Fibroblast of mammary gland (primary cell): ENCODE results near the gene DISC1.

Experiments used
- DNase-seq: peaks from one replicate; pipeline ENCODE4 v3.0.0-alpha.2; 2010; ENCODE audit warnings: low read depth
- H3K4me3 ChIP-seq: 2 replicates; pipeline ENCODE4 v1.5.1; 2011; ENCODE audit warnings: low read depth, mild to moderate bottlenecking, low read length, moderate library complexity; ENCODE audit not compliant: control insufficient read depth
- TF ChIP-seq, protein P1 (sequence below): conservative IDR thresholded peaks from 2 replicates; pipeline ENCODE4 v1.5.1; 2011; ENCODE audit warnings: low read depth, low read length, inconsistent platforms; ENCODE audit not compliant: control insufficient read depth, insufficient read depth

Gene DISC1

DNA sequence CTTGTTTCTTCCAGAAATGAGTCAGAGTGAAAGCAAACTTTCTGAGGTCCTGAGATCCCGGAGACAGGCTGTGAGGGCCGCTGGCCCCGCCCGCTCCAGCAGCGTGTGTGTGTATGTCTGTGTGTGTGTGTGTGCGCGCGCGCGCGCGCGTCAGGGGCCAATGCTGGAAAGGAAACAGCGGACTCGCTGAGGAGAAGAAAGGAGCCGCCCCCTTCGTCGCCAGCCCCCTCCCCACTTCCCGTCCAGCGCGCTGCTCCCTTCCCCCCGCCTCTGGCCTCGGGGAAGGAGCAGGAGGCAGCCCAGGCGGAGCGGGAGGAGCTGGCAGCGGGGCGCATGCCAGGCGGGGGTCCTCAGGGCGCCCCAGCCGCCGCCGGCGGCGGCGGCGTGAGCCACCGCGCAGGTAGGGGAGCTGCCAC is at the start of gene DISC1:
Gene DISC1 (plus strand): TSS at position 256 of the 416 bp plus-strand sequence. CDS start 78 bp downstream, at position 334.
- TF ChIP-seq, protein P1, sequence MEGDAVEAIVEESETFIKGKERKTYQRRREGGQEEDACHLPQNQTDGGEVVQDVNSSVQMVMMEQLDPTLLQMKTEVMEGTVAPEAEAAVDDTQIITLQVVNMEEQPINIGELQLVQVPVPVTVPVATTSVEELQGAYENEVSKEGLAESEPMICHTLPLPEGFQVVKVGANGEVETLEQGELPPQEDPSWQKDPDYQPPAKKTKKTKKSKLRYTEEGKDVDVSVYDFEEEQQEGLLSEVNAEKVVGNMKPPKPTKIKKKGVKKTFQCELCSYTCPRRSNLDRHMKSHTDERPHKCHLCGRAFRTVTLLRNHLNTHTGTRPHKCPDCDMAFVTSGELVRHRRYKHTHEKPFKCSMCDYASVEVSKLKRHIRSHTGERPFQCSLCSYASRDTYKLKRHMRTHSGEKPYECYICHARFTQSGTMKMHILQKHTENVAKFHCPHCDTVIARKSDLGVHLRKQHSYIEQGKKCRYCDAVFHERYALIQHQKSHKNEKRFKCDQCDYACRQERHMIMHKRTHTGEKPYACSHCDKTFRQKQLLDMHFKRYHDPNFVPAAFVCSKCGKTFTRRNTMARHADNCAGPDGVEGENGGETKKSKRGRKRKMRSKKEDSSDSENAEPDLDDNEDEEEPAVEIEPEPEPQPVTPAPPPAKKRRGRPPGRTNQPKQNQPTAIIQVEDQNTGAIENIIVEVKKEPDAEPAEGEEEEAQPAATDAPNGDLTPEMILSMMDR = no peak
- peak within 1 kb of the TSS; percentile 56 for H3K4me3 ChIP-seq
- peak; percentile 87 for DNase-seq

DNA sequence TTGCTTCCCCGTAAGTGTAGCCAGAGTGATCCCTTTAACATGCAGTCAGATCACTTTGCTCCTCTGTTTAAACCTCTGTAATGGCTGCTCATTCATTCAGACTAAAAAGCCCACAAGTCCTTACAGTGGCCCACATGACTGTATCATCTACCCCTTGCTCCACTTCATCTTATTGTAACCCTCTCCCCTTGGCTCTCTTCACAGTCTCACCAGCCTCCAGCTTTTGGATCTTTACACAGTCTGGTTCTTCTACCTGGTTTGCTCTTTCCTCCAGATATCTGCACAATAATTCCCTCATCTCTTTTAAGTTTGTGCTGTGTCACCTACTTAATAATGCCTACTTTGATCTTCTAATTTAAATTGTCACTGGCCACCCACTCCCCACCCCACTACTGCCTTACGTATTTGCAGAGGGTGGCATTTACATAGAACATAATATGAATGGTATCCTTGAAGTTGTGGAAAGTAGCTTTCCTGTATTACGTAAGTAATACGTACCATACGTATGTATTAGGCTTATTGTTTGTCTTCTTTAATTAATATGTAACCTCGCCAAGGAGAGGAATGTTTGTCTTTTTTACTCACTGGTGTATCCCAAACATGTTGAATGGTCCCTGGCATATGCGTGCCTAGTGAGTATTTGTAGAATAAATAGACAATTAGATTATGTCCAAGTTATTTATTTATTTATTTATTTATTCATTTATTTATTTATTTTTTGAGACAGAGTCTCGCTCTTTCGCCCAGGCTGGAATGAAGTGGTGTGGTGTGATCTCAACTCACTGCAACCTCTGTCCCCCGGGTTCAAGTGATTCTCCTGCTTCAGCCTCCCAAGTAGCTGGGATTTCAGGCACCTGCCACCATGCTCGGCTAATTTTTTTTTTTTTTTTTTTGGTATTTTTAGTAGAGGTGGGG is 49.5 kb upstream of the DISC1 start:
- DNase-seq = no peak
- TF ChIP-seq, protein P1 = no peak
- no peak overlapping the region for H3K4me3 ChIP-seq

DNA sequence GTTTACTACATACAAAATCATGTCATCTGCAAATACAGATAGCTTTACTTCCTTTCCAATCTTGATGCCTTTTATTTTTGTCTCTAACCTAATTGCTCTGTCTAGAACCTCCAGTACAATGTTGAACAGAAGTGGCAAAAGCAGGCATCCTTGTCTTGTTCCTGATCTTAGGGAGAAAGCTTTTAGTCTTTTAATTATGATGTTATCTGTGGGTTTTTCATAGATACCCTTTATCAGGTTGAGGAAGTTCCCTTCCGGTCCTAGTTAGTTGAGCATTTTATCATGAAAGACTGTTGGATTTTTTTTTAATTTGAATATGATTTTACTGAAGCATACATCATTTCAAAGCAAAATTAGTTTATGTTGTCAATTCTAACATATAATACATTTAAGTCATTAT is 45.7 kb upstream of the DISC1 start:
- TF ChIP-seq, protein P1 = no peak
- DNase-seq = no peak
- no peak overlapping the region for H3K4me3 ChIP-seq

DNA sequence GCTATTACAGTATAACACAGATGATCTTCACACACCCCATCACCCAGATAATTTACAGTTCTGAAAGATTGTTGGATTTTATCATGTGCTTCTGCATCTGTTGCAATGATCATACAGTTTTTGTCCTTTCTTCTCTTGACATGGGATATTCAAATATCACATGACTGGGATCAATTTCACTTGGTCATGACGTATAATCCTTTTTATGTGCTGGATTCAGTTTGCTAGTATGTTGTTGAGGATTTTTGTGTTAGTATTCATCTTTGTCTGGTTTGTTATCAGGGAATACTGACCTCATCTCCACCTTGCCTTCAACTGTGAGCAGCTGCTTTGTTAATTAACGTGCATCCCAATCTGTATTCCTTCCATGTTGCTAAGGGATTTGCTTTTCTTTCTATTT is 44.7 kb upstream of the DISC1 start:
- DNase-seq = no peak
- no peak overlapping the region for H3K4me3 ChIP-seq
- TF ChIP-seq, protein P1 = no peak

DNA sequence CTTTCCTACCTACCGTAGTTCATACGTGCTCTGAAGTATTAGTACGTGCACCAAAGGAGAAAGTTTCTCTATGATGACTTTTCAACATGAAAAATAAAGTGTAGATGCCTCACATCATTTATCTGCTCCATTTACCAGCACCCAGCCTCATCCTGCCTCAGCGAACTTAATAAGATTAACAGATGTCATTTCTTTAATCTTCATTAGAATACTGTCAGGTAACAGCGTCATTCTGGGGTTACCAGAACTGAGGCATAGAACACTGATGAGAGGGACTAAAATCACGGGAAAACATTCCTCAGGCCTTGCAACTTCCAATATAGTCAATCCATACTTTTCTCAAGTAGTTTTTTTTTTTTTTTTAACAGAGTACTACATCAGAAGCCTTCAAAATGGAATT is 43.2 kb upstream of the DISC1 start:
- DNase-seq = no peak
- no peak overlapping the region for H3K4me3 ChIP-seq
- TF ChIP-seq, protein P1 = no peak

DNA sequence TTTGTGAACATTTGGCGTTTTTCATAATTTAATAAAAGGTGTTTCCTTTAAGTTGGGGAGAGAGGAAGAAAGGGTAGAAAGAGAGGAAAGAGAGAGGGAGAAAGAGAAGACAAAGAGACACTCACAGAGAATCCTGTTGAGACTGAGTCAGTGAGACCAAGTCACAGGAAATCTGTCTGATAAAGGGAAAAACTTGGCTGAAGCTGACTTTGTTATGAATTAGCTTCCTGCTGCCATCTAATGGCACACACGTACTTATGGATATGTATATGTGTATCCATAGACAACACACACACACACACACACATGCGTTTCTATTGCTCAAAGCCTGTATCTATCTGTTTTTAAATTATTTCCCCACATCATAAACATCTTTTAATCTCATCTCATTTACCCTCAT is 42.5 kb upstream of the DISC1 start:
- TF ChIP-seq, protein P1 = peak; percentile 35
- H3K4me3 ChIP-seq = no peak overlapping the region
- peak; percentile 80 for DNase-seq
